K562 (cell line): ENCODE results near the gene COBLL1. TPM values are rescaled to one million over a fixed set of nuclear protein-coding genes. Genes with fewer than 3 reads are reported as not detected.

Experiments used
- ATAC-seq: fragments of 200-7000 bp; cut with Tn5 transposase; 3 replicates; pipeline ENCODE4 v1.9.1; 2020; ENCODE audit warnings: moderate library complexity
- BruUV-seq: library from RNA; stranded (reverse); fragments of 400-500 nt; replicated peaks from 2 replicates; lab custom pipeline; 2021; lab: Mats Ljungman, UMichigan
- CTCF ChIA-PET: fragments of 300-600 bp; formaldehyde crosslinking; extraction: SDS; loops from one replicate; lab custom pipeline; 2021; ENCODE audit warnings: low intra/inter-chr PET ratio; lab: Yijun Ruan, JAX
- POLR2A ChIA-PET: fragments of 300-600, 350-650 bp; sonication (Branson Sonifier 250); formaldehyde crosslinking; extraction: SDS; loops from one replicate; lab custom pipeline; 2021; ENCODE audit warnings: antibody characterized with exemption, inconsistent platforms; lab: Yijun Ruan, JAX
- DNase-seq, 4 experiments: peaks; one replicate each; pipeline versions ENCODE4 v3.0.0 to v3.0.0-alpha.2; 2011 to 2018; ENCODE audit warnings: low spot score in 3 of 4, mixed read lengths in 3 of 4; ENCODE audit errors: extremely low read depth in 1 of 4
- FAIRE-seq: peaks from 2 replicates; lab custom pipeline; 2011; peaks lifted over from hg19 to GRCh38; lab: Jason Lieb, UNC
- H2AFZ ChIP-seq: 2 replicates; pipeline ENCODE4 v1.6.0; 2011; ENCODE audit warnings: low read depth, low read length, control low read depth, inconsistent platforms
- H3K27ac ChIP-seq: fragments of 200-600 bp; 3 replicates; pipeline ENCODE4 v1.8.0; 2011; ENCODE audit warnings: low read depth, mild to moderate bottlenecking, control low read depth, inconsistent platforms, low read length, moderate library complexity, mixed read lengths; ENCODE audit errors: extremely low read depth
- H3K27me3 ChIP-seq, 2 experiments: fragments of 300-600 bp in 1 of 2; 2 replicates in 1 of 2; 3 replicates in 1 of 2; pipeline versions ENCODE4 v1.6.0 to v1.8.0; 2011; ENCODE audit warnings: inconsistent platforms in 2 of 2, low read length in 2 of 2, mild to moderate bottlenecking in 1 of 2, mixed read lengths in 1 of 2, moderate library complexity in 1 of 2; ENCODE audit not compliant: control insufficient read depth in 2 of 2, insufficient read depth in 2 of 2
- H3K36me3 ChIP-seq: fragments of 300-600 bp; 3 replicates; pipeline ENCODE4 v1.8.0; 2011; ENCODE audit warnings: mild to moderate bottlenecking, low read length, inconsistent platforms; ENCODE audit not compliant: control insufficient read depth, insufficient read depth
- H3K4me1 ChIP-seq, 2 experiments: fragments of 200-600 bp in 1 of 2; replicated peaks in 1 of 2; 2 replicates in 1 of 2; 3 replicates in 1 of 2; pipeline versions ENCODE4 v1.5.1 to v1.8.0; 2011; ENCODE audit warnings: inconsistent platforms in 2 of 2, low read length in 2 of 2, mild to moderate bottlenecking in 1 of 2, mixed read lengths in 1 of 2, moderate library complexity in 1 of 2; ENCODE audit not compliant: control insufficient read depth in 2 of 2, insufficient read depth in 2 of 2
- H3K4me2 ChIP-seq: 2 replicates; pipeline ENCODE4 v1.6.1; 2011; ENCODE audit warnings: low read length, control low read depth, inconsistent platforms, mixed read lengths; ENCODE audit not compliant: insufficient read depth
- H3K4me3 ChIP-seq: fragments of 200-600 bp; sonication (generic), shearing (Covaris generic); 2 replicates; pipeline ENCODE4 v1.5.1; 2016; ENCODE audit warnings: control low read depth, inconsistent platforms
- H3K79me2 ChIP-seq: fragments of 200-600 bp; 3 replicates; pipeline ENCODE4 v1.8.0; 2011; ENCODE audit warnings: low read length, inconsistent platforms; ENCODE audit not compliant: control insufficient read depth, insufficient read depth
- H3K9ac ChIP-seq, 2 experiments: 2 replicates each; pipeline versions ENCODE4 v1.6.0 to v1.6.1; 2011; ENCODE audit warnings: low read depth in 2 of 2, low read length in 2 of 2, control low read depth in 1 of 2, inconsistent platforms in 1 of 2, mild to moderate bottlenecking in 1 of 2, mixed read lengths in 1 of 2; ENCODE audit not compliant: insufficient read depth in 1 of 2
- H3K9me1 ChIP-seq: one replicate; pipeline ENCODE4 v1.6.0; 2011; ENCODE audit warnings: inconsistent platforms, mild to moderate bottlenecking, low read length, moderate library complexity; ENCODE audit not compliant: control insufficient read depth, insufficient read depth
- H3K9me3 ChIP-seq: replicated peaks from 2 replicates; pipeline ENCODE4 v1.5.1; 2011; ENCODE audit warnings: low read depth, low read length, inconsistent platforms; ENCODE audit not compliant: control insufficient read depth, insufficient read depth
- H4K20me1 ChIP-seq: replicated peaks from 2 replicates; pipeline ENCODE4 v1.6.1; 2011; ENCODE audit warnings: low read length, inconsistent platforms, mixed read lengths; ENCODE audit not compliant: control insufficient read depth, insufficient read depth
- ATF3 ChIP-seq, 2 experiments: fragments of 450-650 bp in 1 of 2; sonication (generic) in 1 of 2; formaldehyde crosslinking in 1 of 2; IDR thresholded peaks in 1 of 2; conservative IDR thresholded peaks in 1 of 2; 2 replicates each; pipeline versions ENCODE4 v1.6.1 to v1.8.1; 2016 to 2023; ENCODE audit warnings: mild to moderate bottlenecking in 2 of 2, moderate library complexity in 2 of 2, inconsistent platforms in 1 of 2, missing genetic modification reagents in 1 of 2
- ETS2 ChIP-seq: IDR thresholded peaks from 2 replicates; pipeline ENCODE4 v1.6.1; 2016; ENCODE audit warnings: borderline replicate concordance, missing genetic modification characterization, mild to moderate bottlenecking, moderate library complexity, missing compliant biosample characterization; ENCODE audit not compliant: poor library complexity, severe bottlenecking
- ILK ChIP-seq: fragments of 450-650 bp; IDR thresholded peaks from 2 replicates; pipeline ENCODE4 v1.6.1; 2016; ENCODE audit warnings: missing genetic modification characterization, low read depth, mild to moderate bottlenecking, missing compliant biosample characterization, moderate library complexity, borderline replicate concordance
- MITF ChIP-seq: IDR thresholded peaks from 2 replicates; pipeline ENCODE4 v1.6.1; 2014; ENCODE audit warnings: antibody characterized with exemption
- SRSF3 ChIP-seq: fragments of 200-400 bp; formaldehyde crosslinking; IDR thresholded peaks from 2 replicates; pipeline ENCODE4 v1.6.1; 2016; ENCODE audit warnings: mild to moderate bottlenecking, low read length, moderate library complexity; ENCODE audit not compliant: insufficient read depth
- THRB ChIP-seq: fragments of 450-650 bp; formaldehyde crosslinking; conservative IDR thresholded peaks from 2 replicates; pipeline ENCODE4 v1.4.0; 2022; ENCODE audit warnings: mild to moderate bottlenecking, missing genetic modification characterization
- ZBTB7A ChIP-seq: IDR thresholded peaks from 2 replicates; pipeline ENCODE4 v1.6.1; 2011; ENCODE audit warnings: low read depth, mild to moderate bottlenecking, low read length, moderate library complexity, borderline replicate concordance; ENCODE audit not compliant: control insufficient read depth
- WGBS: fragments of 100-300 bp; shearing (Covaris generic); methylation state at CpG from one replicate; pipeline ENCODE4 v1.1.6; 2016; ENCODE audit warnings: low coverage, mixed read lengths; ENCODE audit not compliant: insufficient coverage; ENCODE audit errors: missing lambda C conversion rate; 5-methylcytosine and 5-hydroxymethylcytosine counted together
- in situ Hi-C: fragments of 300-500 bp; cut with MboI; formaldehyde crosslinking; loops from 4 replicates; pipeline ENCODE4 v1.15.0; 2018; ENCODE audit warnings: inconsistent platforms, mixed read lengths
- intact Hi-C: fragments of 100-400 bp; cut with micrococcal nuclease; formaldehyde crosslinking; loops from 2 replicates; pipeline ENCODE4 v1.14.2; 2022
- polyA plus RNA-seq, 8 experiments: library from polyadenylated mRNA; depleted of rRNA in 4 of 8; stranded (reverse) in 5 of 8; unstranded in 3 of 8; fragments of >200 nt; fragmentation: Nextera tagmentation in 2 of 8; fragmentation: Illumina TruSeq in 1 of 8; extraction: Ambion mirVana in 2 of 8; extraction: Trizol in 1 of 8; gene quantifications; 2 replicates each; pipeline versions ENCODE4 v1.2.1 to v1.2.3, GENCODE V29; 2011 to 2014; ENCODE audit warnings: inconsistent platforms in 1 of 8, missing spikeins in 1 of 8
- total RNA-seq, 7 experiments: library from RNA; depleted of rRNA in 6 of 7; stranded (reverse); fragments of >200 nt in 6 of 7; fragmentation: Illumina TruSeq in 2 of 7; extraction: Trizol in 2 of 7; gene quantifications; 2 replicates each; pipeline versions ENCODE4 v1.2.1 to v1.2.3, GENCODE V29; 2011 to 2021; ENCODE audit warnings: low replicate concordance in 1 of 7

COBLL1 gene
- total and polyA plus RNA-seq, 9 of the 15 experiments (the other 6 are each of a cell fraction or from before 2014, with no cell fraction given) = 0.07 to 1.6 (median 0.71) TPM

GRCh38 chr2:164696634-164697033 is 145.0 kb downstream of the COBLL1 start:
- Histone ChIP-seq H3K27ac (no peak overlapping the region), H3K4me2 (no peak overlapping the region), H3K9me3 (no peaks in the 10 kb centered on the region), H3K36me3 (no peaks in the 10 kb centered on the region), H2AFZ (no peak overlapping the region), H3K9me1 (no peaks in the 10 kb centered on the region), H4K20me1 (no peaks in the 10 kb centered on the region), H3K27me3 (no peaks in the 10 kb centered on the region), H3K4me1 (no peaks in the 10 kb centered on the region), H3K4me3 (no peak overlapping the region), H3K79me2 (no peaks in the 10 kb centered on the region), H3K9ac (no peak overlapping the region)
- no peak for TF ChIP-seq MITF
- DNase-seq (no peak), FAIRE-seq (no peak), ATAC-seq (no peak)
- ChIA-PET CTCF (no interaction called here), POLR2A (no interaction called here)
- intact Hi-C loops (no loop called here), in situ Hi-C loops (no loop called here)
- no TSS peak for BruUV-seq
- 0% methylated on average over 1 of the region's 1 CpG for WGBS

- H2AFZ ChIP-seq = no peak overlapping the region
- H3K4me1 ChIP-seq = no peaks in the 10 kb centered on the region
- no peak for DNase-seq
- no peaks in the 10 kb centered on the region for H3K79me2 ChIP-seq
- no peak overlapping the region for H3K9ac ChIP-seq
- no peak for ATAC-seq
- no TSS peak for BruUV-seq
- in situ Hi-C loops (no loop called here), intact Hi-C loops (no loop called here)
- H3K4me3 ChIP-seq = no peak overlapping the region
- no peaks in the 10 kb centered on the region for H4K20me1 ChIP-seq
- H3K9me3 ChIP-seq = no peaks in the 10 kb centered on the region
- no peaks in the 10 kb centered on the region for H3K36me3 ChIP-seq
- no peak for FAIRE-seq
- no peaks in the 10 kb centered on the region for H3K9me1 ChIP-seq
- ChIA-PET POLR2A (no interaction called here), CTCF (no interaction called here)
- no peak overlapping the region for H3K27ac ChIP-seq
- WGBS = 8% methylated on average over 6 of the region's 6 CpGs
- no peak for TF ChIP-seq ILK
- TF ChIP-seq THRB (CRISPR knock-in tag) = no peak
- peak; percentile 22; the same call in 1 of the 2 replicates for TF ChIP-seq ATF3 (IDR thresholded peaks at IDR 0.05)
- TF ChIP-seq ATF3 (CRISPR knock-in tag; conservative IDR thresholded peaks at IDR 0.05) = no peak
- no peak for TF ChIP-seq ZBTB7A
- TF ChIP-seq ETS2 (tag) = no peak
- TF ChIP-seq SRSF3 = no peak
- no peak overlapping the region for H3K4me2 ChIP-seq
- H3K27me3 ChIP-seq = no peaks in the 10 kb centered on the region
These were observed 147.3 kb downstream of the COBLL1 start for GRCh38 chr2:164694275-164694695.
